ENCODE data around the gene FHIT.

The FHIT gene

GRCh38 chr3:60147249-60147950 is 1103.9 kb downstream of the FHIT start:
- no peak for DNase-seq

- DNase-seq: no peak
Observed at GRCh38 chr3:60146121-60146520, 1105.1 kb downstream of the FHIT start.

GRCh38 chr3:60144071-60144470 is 1107.2 kb downstream of the FHIT start:
- no peak for DNase-seq

- DNase-seq: no peak
Observed at GRCh38 chr3:60142009-60142408, 1109.2 kb downstream of the FHIT start.

- DNase-seq: no peak
Observed at GRCh38 chr3:60140160-60140559, 1111.1 kb downstream of the FHIT start.

- DNase-seq: no peak
Observed at GRCh38 chr3:60136601-60137000, 1114.7 kb downstream of the FHIT start.

- no peak for DNase-seq
Observed at GRCh38 chr3:60135474-60135873, 1115.8 kb downstream of the FHIT start.

GRCh38 chr3:60133269-60134162 is 1117.7 kb downstream of the FHIT start:
- no peak for DNase-seq

GRCh38 chr3:60131618-60132017 is 1119.6 kb downstream of the FHIT start:
- no peak for DNase-seq

GRCh38 chr3:60126511-60127304 is 1124.5 kb downstream of the FHIT start:
- DNase-seq: peak; percentile 3

GRCh38 chr3:60125686-60126085 is 1125.6 kb downstream of the FHIT start:
- DNase-seq: no peak

- no peak for DNase-seq
Observed at GRCh38 chr3:60120245-60120644, 1131.0 kb downstream of the FHIT start.

GRCh38 chr3:60114191-60114590 is 1137.1 kb downstream of the FHIT start:
- DNase-seq: no peak

GRCh38 chr3:60107275-60107674 is 1144.0 kb downstream of the FHIT start:
- no peak for DNase-seq

- no peak for DNase-seq
Observed at GRCh38 chr3:60102154-60102553, 1149.1 kb downstream of the FHIT start.

- DNase-seq: no peak
Observed at GRCh38 chr3:60101621-60102020, 1149.6 kb downstream of the FHIT start.

GRCh38 chr3:60096403-60096802 is 1154.8 kb downstream of the FHIT start:
- no peak for DNase-seq

GRCh38 chr3:60095930-60096329 is 1155.3 kb downstream of the FHIT start:
- DNase-seq: no peak

- no peak for DNase-seq
Observed at GRCh38 chr3:60095516-60095915, 1155.7 kb downstream of the FHIT start.

GRCh38 chr3:60094392-60094947 is 1156.8 kb downstream of the FHIT start:
- no peak for DNase-seq

- no peak for DNase-seq
Observed at GRCh38 chr3:60090548-60090947, 1160.7 kb downstream of the FHIT start.

- peak; percentile 49 for DNase-seq
Observed at GRCh38 chr3:60086811-60087210, 1164.4 kb downstream of the FHIT start.

GRCh38 chr3:60085649-60086048 is 1165.6 kb downstream of the FHIT start:
- DNase-seq: no peak

All from fibroblast of skin of scalp (primary cell).